Measurements from ENCODE around the gene USP14. TPM values are rescaled to one million over a fixed set of nuclear protein-coding genes. Genes with fewer than 3 reads are reported as not detected.

Gene USP14
- total and polyA plus RNA-seq, 7 donors, result 11.4 to 40.7 (median 27.8) TPM

DNA sequence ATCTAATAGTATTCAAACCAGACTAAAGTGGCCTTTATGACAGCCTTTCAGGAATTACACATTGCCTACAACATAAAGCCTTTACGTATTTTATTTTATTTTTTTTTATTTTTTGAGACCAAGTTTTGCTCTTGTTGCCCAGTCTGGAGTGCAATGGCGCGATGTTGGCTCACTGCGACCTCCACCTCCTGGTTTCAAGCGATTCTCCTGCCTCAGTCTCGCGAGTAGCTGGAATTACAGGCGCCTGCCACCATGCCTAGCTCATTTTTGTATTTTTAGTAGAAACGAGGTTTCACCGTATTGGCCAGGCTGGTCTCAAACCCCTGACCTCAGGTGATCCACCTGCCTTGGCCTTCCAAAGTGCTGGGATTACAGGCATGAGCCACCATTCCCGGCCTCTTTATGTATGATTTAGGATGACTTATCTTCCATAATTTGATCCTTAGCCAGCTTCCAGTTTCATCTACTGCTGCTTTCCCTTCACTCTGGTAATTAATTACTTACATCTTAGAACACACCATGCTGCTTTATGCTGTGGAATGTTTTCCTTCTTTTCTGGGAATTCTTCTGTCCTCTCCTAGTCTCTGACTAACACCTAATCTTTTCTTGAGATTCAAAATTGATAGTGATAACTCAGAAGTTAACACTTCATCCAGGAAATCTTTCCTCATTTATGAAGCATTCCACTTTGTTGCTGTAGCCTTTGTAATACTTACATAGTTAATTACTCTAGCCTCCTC is 2.6 kb downstream of the USP14 start:
- Histone ChIP-seq H3K36me3 (peaks cover 0 to 32% (median 14%) of the 10 kb centered on the region in 4 donors), H3K4me3 (no peak overlapping the region), H3K4me1 (peaks cover 0 to 27% (median 21%) of the 10 kb centered on the region in 4 donors), H3K27ac (no peak overlapping the region), H3K9me3 (no peaks in the 10 kb centered on the region), H3K27me3 (no peaks in the 10 kb centered on the region)
- no peak for DNase-seq
- WGBS, 2 donors, result 92 to 95% methylated on average over 11 of the region's 11 CpGs
- intact Hi-C loops (cut with DNase I), result no loop called here
- TF ChIP-seq, protein P1, sequence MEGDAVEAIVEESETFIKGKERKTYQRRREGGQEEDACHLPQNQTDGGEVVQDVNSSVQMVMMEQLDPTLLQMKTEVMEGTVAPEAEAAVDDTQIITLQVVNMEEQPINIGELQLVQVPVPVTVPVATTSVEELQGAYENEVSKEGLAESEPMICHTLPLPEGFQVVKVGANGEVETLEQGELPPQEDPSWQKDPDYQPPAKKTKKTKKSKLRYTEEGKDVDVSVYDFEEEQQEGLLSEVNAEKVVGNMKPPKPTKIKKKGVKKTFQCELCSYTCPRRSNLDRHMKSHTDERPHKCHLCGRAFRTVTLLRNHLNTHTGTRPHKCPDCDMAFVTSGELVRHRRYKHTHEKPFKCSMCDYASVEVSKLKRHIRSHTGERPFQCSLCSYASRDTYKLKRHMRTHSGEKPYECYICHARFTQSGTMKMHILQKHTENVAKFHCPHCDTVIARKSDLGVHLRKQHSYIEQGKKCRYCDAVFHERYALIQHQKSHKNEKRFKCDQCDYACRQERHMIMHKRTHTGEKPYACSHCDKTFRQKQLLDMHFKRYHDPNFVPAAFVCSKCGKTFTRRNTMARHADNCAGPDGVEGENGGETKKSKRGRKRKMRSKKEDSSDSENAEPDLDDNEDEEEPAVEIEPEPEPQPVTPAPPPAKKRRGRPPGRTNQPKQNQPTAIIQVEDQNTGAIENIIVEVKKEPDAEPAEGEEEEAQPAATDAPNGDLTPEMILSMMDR (IDR thresholded peaks at IDR 0.05), result no peak
- TF ChIP-seq POLR2AphosphoS5 (IDR thresholded peaks at IDR 0.05) (no peak), POLR2A (IDR thresholded peaks at IDR 0.05) (no peak), EP300 (IDR thresholded peaks at IDR 0.05) (no peak)

GRCh38 chr18:172361-172760 is 14.0 kb downstream of the USP14 start:
- Histone ChIP-seq H3K9me3 (no peaks in the 10 kb centered on the region), H3K27ac (no peak overlapping the region), H3K4me3 (no peak overlapping the region), H3K36me3 (peaks cover 0 to 60% (median 9%) of the 10 kb centered on the region in 4 donors), H3K4me1 (peaks cover 0 to 5% (median 0%) of the 10 kb centered on the region in 4 donors), H3K27me3 (no peaks in the 10 kb centered on the region)
- TF ChIP-seq, protein P1 (IDR thresholded peaks at IDR 0.05), result no peak
- TF ChIP-seq EP300 (IDR thresholded peaks at IDR 0.05) (no peak), POLR2AphosphoS5 (IDR thresholded peaks at IDR 0.05) (no peak), POLR2A (IDR thresholded peaks at IDR 0.05) (no peak)
- 91 to 93% methylated on average over 5 of the region's 5 CpGs for WGBS, 2 donors
- intact Hi-C loops (cut with DNase I), result no loop called here
- no peak for DNase-seq

GRCh38 chr18:179499-179898 is 21.1 kb downstream of the USP14 start:
- Histone ChIP-seq H3K36me3 (peaks cover 0 to 21% (median 8%) of the 10 kb centered on the region in 4 donors), H3K27me3 (no peaks in the 10 kb centered on the region), H3K27ac (no peak overlapping the region), H3K9me3 (no peaks in the 10 kb centered on the region), H3K4me3 (no peak overlapping the region), H3K4me1 (peaks cover 0 to 17% (median 12%) of the 10 kb centered on the region in 4 donors)
- no peak for TF ChIP-seq POLR2AphosphoS5 (IDR thresholded peaks at IDR 0.05)
- TF ChIP-seq, protein P1 (IDR thresholded peaks at IDR 0.05), result no peak
- TF ChIP-seq POLR2A (IDR thresholded peaks at IDR 0.05), result no peak
- TF ChIP-seq EP300 (IDR thresholded peaks at IDR 0.05), result no peak
- intact Hi-C loops (cut with DNase I), result no loop called here
- 77 to 86% methylated on average over 5 of the region's 5 CpGs for WGBS, 2 donors
- DNase-seq, result no peak

- TF ChIP-seq POLR2A (IDR thresholded peaks at IDR 0.05), result no peak
- TF ChIP-seq POLR2AphosphoS5 (IDR thresholded peaks at IDR 0.05), result no peak
- no peak for TF ChIP-seq EP300 (IDR thresholded peaks at IDR 0.05)
- TF ChIP-seq, protein P1 (IDR thresholded peaks at IDR 0.05), result no peak
- no peaks in the 10 kb centered on the region for H3K27me3 ChIP-seq
- H3K4me1 ChIP-seq, result peaks cover 0 to 17% (median 12%) of the 10 kb centered on the region in 4 donors
- H3K4me3 ChIP-seq, result no peak overlapping the region
- no peaks in the 10 kb centered on the region for H3K9me3 ChIP-seq
- H3K27ac ChIP-seq, result no peak overlapping the region
- no peak for DNase-seq
- H3K36me3 ChIP-seq, result peaks cover 0 to 29% (median 12%) of the 10 kb centered on the region in 4 donors
- intact Hi-C loops (cut with DNase I), result no loop called here
Measured at GRCh38 chr18:181711-182110, 23.4 kb downstream of the USP14 start.
